PC-9 (cell line): ENCODE measurements around the gene USP2. TPM values are rescaled to one million over a fixed set of nuclear protein-coding genes. Genes with fewer than 3 reads are reported as not detected.

Source experiments
- BruUV-seq: library from RNA; stranded (reverse); fragments of 400-500 nt; replicated peaks from 2 replicates; lab custom pipeline; 2021; lab: Mats Ljungman, UMichigan
- CTCF ChIA-PET: fragments of 300-600 bp; sonication (Branson Sonifier 250); formaldehyde crosslinking; loops from one replicate; lab custom pipeline; 2022; ENCODE audit warnings: antibody characterized with exemption; lab: Charles Lee
- POLR2A ChIA-PET: fragments of 300-600 bp; sonication (Branson Sonifier 250); formaldehyde crosslinking; loops from one replicate; lab custom pipeline; 2022; ENCODE audit warnings: antibody characterized with exemption; ENCODE audit not compliant: unreplicated experiment; lab: Charles Lee
- DNase-seq, 2 experiments: peaks; one replicate each; pipeline versions ENCODE4 v3.0.0 to v3.0.0-alpha.2; 2015 to 2022; ENCODE audit warnings: mixed read lengths in 1 of 2
- H2AFZ ChIP-seq: fragments of 200-600 bp; sonication (generic); 2 replicates; pipeline ENCODE4 v1.8.1; 2017; ENCODE audit warnings: antibody characterized with exemption
- H3F3A ChIP-seq: fragments of 200-600 bp; sonication (generic); 2 replicates; pipeline ENCODE4 v1.8.1; 2017; ENCODE audit warnings: antibody characterized with exemption, mild to moderate bottlenecking, low read depth; ENCODE audit not compliant: insufficient read depth
- H3K27ac ChIP-seq: fragments of 200-600 bp; sonication (generic); 2 replicates; pipeline ENCODE4 v1.6.1; 2016; ENCODE audit warnings: mixed run types
- H3K27me3 ChIP-seq: fragments of 200-600 bp; sonication (generic); 2 replicates; pipeline ENCODE4 v1.6.1; 2016; ENCODE audit warnings: low read depth, mixed run types; ENCODE audit not compliant: insufficient read depth
- H3K36me3 ChIP-seq: fragments of 200-600 bp; sonication (generic); 2 replicates; pipeline ENCODE4 v1.6.1; 2016; ENCODE audit warnings: low read depth, mixed run types
- H3K4me1 ChIP-seq: fragments of 200-600 bp; sonication (generic); replicated peaks from 2 replicates; pipeline ENCODE4 v1.6.1; 2016; ENCODE audit warnings: mixed run types; ENCODE audit not compliant: insufficient read depth
- H3K4me2 ChIP-seq: fragments of 200-600 bp; sonication (generic); 2 replicates; pipeline ENCODE4 v1.6.1; 2017; ENCODE audit warnings: mixed run types
- H3K4me3 ChIP-seq: fragments of 200-600 bp; sonication (generic); 2 replicates; pipeline ENCODE4 v1.6.1; 2016; ENCODE audit warnings: mixed run types
- H3K79me2 ChIP-seq: fragments of 200-600 bp; sonication (generic); 2 replicates; pipeline ENCODE4 v1.6.1; 2017; ENCODE audit warnings: low read depth, mixed run types
- H3K9me2 ChIP-seq: fragments of 200-600 bp; sonication (generic); 2 replicates; pipeline ENCODE4 v1.8.1; 2017; ENCODE audit warnings: mild to moderate bottlenecking; ENCODE audit not compliant: insufficient read depth
- H3K9me3 ChIP-seq: fragments of 200-600 bp; sonication (generic); 2 replicates; pipeline ENCODE4 v1.8.1; 2016; ENCODE audit warnings: low read depth; ENCODE audit not compliant: insufficient read depth
- H4K20me1 ChIP-seq: fragments of 200-600 bp; sonication (generic); 2 replicates; pipeline ENCODE4 v1.8.1; 2017; ENCODE audit not compliant: insufficient read depth
- EZH2 ChIP-seq: fragments of 200-600 bp; sonication (generic); IDR thresholded peaks from 2 replicates; pipeline ENCODE4 v1.8.0; 2017; ENCODE audit warnings: antibody characterized with exemption, low read depth
- intact Hi-C: fragments of 100-400 bp; cut with micrococcal nuclease; formaldehyde crosslinking; loops from one replicate; pipeline ENCODE4 v1.10.0; 2022; ENCODE audit not compliant: unreplicated experiment
- total RNA-seq: library from RNA; stranded (reverse); gene quantifications from 2 replicates; pipeline ENCODE4 v1.2.3, GENCODE V29; 2021
- TF ChIP-seq, protein P1 (sequence below): fragments of 200-600 bp; sonication (generic); conservative IDR thresholded peaks from 2 replicates; pipeline ENCODE4 v1.6.1; 2017; ENCODE audit warnings: mixed run types, antibody characterized with exemption, mild to moderate bottlenecking, moderate library complexity

Gene USP2
- total RNA-seq, 1 experiment from 2014 or later, result 2.1 TPM

DNA sequence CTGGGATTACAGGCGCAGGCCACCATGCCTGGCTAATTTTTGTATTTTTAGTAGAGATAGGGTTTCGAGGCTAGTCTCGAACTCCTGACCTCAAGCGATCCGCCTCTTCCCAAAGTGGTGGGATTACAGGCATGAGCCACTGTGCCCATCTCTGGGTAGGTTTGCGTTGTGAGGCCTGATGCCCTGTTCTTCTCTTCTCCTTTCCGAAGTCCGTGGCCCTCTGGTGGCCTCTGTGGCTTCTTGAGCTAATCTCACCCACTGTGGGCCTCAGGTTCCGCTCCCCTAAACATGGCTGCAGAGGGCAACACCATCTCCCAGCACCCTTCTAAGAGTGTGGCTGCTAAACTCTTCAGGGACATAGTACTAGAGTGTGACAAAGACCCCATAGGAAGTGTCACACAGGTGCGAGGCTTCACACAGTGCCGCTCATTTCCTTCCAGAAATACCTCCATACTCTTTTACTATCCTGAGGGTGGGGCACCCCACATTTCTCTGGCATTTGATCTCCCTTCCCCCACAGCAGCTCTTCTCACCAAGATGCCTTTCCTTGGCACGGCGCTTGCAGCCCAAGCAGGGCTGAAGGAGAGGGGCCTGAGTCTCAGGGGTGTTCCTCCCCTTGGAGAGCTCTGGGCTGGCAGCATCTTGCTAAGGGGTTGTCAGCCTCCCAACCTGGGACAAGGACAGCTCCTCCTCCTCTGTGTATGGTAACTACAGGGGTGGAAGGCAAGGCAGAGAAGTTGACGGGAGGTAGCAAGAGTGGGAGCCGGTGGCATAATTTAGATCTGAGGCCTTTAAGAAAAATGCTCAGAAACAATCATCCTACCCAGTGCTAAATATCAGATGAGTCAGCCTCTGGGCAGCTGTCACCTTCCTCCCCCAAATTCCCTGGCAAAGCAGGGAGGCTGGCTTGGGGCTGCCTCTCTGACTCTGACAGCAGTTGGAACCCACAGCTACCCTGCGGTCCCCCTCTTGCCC is 35.4 kb upstream of the USP2 start:
- Histone ChIP-seq H4K20me1 (no peaks in the 10 kb centered on the region), H3K9me3 (no peaks in the 10 kb centered on the region), H3K79me2 (no peaks in the 10 kb centered on the region), H3K4me3 (no peak overlapping the region), H2AFZ (no peak overlapping the region), H3K27ac (no peak overlapping the region), H3F3A (no peaks in the 10 kb centered on the region), H3K4me2 (no peak overlapping the region), H3K27me3 (no peaks in the 10 kb centered on the region), H3K36me3 (no peaks in the 10 kb centered on the region), H3K9me2 (no peaks in the 10 kb centered on the region), H3K4me1 (0 out of 2 replicates have a peak, but pooled peaks cover 3% of the 10 kb centered on the region)
- BruUV-seq, result no TSS peak
- CTCF ChIA-PET, result no interaction called here
- intact Hi-C loops, result no loop called here
- POLR2A ChIA-PET, result no interaction called here
- TF ChIP-seq, protein P1, sequence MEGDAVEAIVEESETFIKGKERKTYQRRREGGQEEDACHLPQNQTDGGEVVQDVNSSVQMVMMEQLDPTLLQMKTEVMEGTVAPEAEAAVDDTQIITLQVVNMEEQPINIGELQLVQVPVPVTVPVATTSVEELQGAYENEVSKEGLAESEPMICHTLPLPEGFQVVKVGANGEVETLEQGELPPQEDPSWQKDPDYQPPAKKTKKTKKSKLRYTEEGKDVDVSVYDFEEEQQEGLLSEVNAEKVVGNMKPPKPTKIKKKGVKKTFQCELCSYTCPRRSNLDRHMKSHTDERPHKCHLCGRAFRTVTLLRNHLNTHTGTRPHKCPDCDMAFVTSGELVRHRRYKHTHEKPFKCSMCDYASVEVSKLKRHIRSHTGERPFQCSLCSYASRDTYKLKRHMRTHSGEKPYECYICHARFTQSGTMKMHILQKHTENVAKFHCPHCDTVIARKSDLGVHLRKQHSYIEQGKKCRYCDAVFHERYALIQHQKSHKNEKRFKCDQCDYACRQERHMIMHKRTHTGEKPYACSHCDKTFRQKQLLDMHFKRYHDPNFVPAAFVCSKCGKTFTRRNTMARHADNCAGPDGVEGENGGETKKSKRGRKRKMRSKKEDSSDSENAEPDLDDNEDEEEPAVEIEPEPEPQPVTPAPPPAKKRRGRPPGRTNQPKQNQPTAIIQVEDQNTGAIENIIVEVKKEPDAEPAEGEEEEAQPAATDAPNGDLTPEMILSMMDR, result no peak
- TF ChIP-seq EZH2, result no peak
- DNase-seq, result no peak

DNA sequence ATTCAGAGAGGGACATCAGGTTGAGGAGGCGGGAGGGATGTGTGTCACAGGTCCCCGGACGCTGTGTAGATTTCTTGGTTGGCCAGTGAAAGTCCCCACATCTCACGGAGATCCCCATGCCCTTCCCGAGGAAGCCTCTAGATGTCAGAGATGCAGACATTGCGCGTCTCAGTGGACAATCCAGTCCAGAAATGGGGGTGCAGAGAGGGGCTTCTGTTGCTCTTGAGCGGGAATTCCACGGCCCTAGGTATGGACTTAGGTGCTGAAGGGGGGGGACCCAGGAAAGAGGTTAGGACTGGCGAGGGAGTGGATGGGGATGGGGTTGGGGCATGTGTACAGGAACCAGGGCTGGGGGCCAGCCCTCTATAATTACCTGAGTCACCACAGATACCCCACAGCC is 34.5 kb upstream of the USP2 start:
- H3K36me3 ChIP-seq, result no peaks in the 10 kb centered on the region
- H3K27ac ChIP-seq, result no peak overlapping the region
- H3K27me3 ChIP-seq, result no peaks in the 10 kb centered on the region
- 0 out of 2 replicates have a peak, but pooled peaks cover 3% of the 10 kb centered on the region for H3K4me1 ChIP-seq
- no peak for TF ChIP-seq EZH2
- TF ChIP-seq, protein P1, result no peak
- no peak for DNase-seq
- no peaks in the 10 kb centered on the region for H3F3A ChIP-seq
- no peaks in the 10 kb centered on the region for H3K9me2 ChIP-seq
- H4K20me1 ChIP-seq, result no peaks in the 10 kb centered on the region
- POLR2A ChIA-PET, result no interaction called here
- no peak overlapping the region for H3K4me2 ChIP-seq
- no peaks in the 10 kb centered on the region for H3K9me3 ChIP-seq
- intact Hi-C loops, result no loop called here
- CTCF ChIA-PET, result no interaction called here
- BruUV-seq, result no TSS peak
- H3K79me2 ChIP-seq, result no peaks in the 10 kb centered on the region
- H2AFZ ChIP-seq, result no peak overlapping the region
- no peak overlapping the region for H3K4me3 ChIP-seq

DNA sequence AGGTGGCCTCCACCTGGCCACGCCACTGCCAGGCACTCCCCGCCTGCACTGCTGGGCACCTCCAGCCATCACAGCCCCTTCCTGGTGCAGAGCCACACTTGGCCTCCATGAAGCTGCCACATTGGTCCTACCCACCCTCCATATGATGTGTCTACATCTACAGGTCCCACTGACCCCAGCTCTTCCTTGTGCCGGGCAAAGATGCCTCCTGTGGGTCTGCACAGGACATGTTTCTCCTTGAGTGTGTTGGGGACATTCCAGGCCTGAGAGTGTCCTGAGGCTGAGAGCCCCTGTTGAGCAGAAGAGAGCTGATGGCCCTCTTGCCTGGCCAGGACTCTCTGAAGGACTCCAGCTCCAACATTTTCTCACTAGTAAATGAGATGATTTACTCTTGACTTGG is 34.0 kb upstream of the USP2 start:
- TF ChIP-seq, protein P1, result no peak
- TF ChIP-seq EZH2, result no peak
- no peak for DNase-seq
- Histone ChIP-seq H3K79me2 (no peaks in the 10 kb centered on the region), H4K20me1 (no peaks in the 10 kb centered on the region), H3K27me3 (no peaks in the 10 kb centered on the region), H3F3A (no peaks in the 10 kb centered on the region), H3K9me2 (no peaks in the 10 kb centered on the region), H3K4me2 (no peak overlapping the region), H3K4me1 (0 out of 2 replicates have a peak, but pooled peaks cover 3% of the 10 kb centered on the region), H3K36me3 (no peaks in the 10 kb centered on the region), H3K27ac (no peak overlapping the region), H3K9me3 (no peaks in the 10 kb centered on the region), H2AFZ (no peak overlapping the region), H3K4me3 (no peak overlapping the region)
- POLR2A ChIA-PET, result no interaction called here
- intact Hi-C loops, result no loop called here
- BruUV-seq, result no TSS peak
- CTCF ChIA-PET, result no interaction called here
